Measurements from ENCODE around the gene GCNT2.
"Not testable (repeated sequence)": the region's sequence is repeated elsewhere in the genome, so short reads cannot be mapped to it uniquely, and the experiment has no call there.

Gene GCNT2

GRCh38 chr6:10559522-10560152, 38.5 kb downstream of the GCNT2 start:
- DNase-seq (ENCODE audit: low read depth, low spot score) = no peak
- Histone ChIP-seq H3K27ac (no peak overlapping the region), H3K9ac (ENCODE audit: insufficient read length) (no peak overlapping the region), H3K36me3 (ENCODE audit: insufficient read depth, low read length) (no peaks in the 10 kb centered on the region), H3K9me3 (ENCODE audit: low read depth, low read length) (no peaks in the 10 kb centered on the region), H3K4me3 (no peak overlapping the region)
- TF ChIP-seq EZH2 (IDR thresholded peaks at IDR 0.05) = no peak
- TF ChIP-seq FOXP2 (optimal IDR thresholded peaks at IDR 0.05; ENCODE audit: control extremely low read depth, extremely low read length, insufficient read depth) = no peak
- TF ChIP-seq POLR2AphosphoS5 (IDR thresholded peaks at IDR 0.05; ENCODE audit: borderline replicate concordance, low read depth, low read length) = no peak

GRCh38 chr6:10561611-10562199, 40.6 kb downstream of the GCNT2 start:
- H3K27ac ChIP-seq = no peak overlapping the region
- no peaks in the 10 kb centered on the region for H3K9me3 ChIP-seq (ENCODE audit: low read depth, low read length)
- no peak overlapping the region for H3K4me3 ChIP-seq
- no peak for DNase-seq (ENCODE audit: low read depth, low spot score)
- no peak overlapping the region for H3K9ac ChIP-seq (ENCODE audit: insufficient read length)
- TF ChIP-seq POLR2AphosphoS5 (IDR thresholded peaks at IDR 0.05; ENCODE audit: borderline replicate concordance, low read depth, low read length) = no peak
- TF ChIP-seq FOXP2 (optimal IDR thresholded peaks at IDR 0.05; ENCODE audit: control extremely low read depth, extremely low read length, insufficient read depth) = no peak
- no peaks in the 10 kb centered on the region for H3K36me3 ChIP-seq (ENCODE audit: insufficient read depth, low read length)

- TF ChIP-seq FOXP2 (optimal IDR thresholded peaks at IDR 0.05; ENCODE audit: control extremely low read depth, extremely low read length, insufficient read depth) (no peak), EZH2 (IDR thresholded peaks at IDR 0.05) (no peak), POLR2AphosphoS5 (IDR thresholded peaks at IDR 0.05; ENCODE audit: borderline replicate concordance, low read depth, low read length) (no peak)
- H3K9ac ChIP-seq (ENCODE audit: insufficient read length) = no peak overlapping the region
- H3K27ac ChIP-seq = no peak overlapping the region
- H3K9me3 ChIP-seq (ENCODE audit: low read depth, low read length) = no peaks in the 10 kb centered on the region
- H3K4me3 ChIP-seq = no peak overlapping the region
- H3K36me3 ChIP-seq (ENCODE audit: insufficient read depth, low read length) = no peaks in the 10 kb centered on the region
- no peak for DNase-seq (ENCODE audit: low read depth, low spot score)
These were observed 44.0 kb downstream of the GCNT2 start for GRCh38 chr6:10564975-10565673.

DNA sequence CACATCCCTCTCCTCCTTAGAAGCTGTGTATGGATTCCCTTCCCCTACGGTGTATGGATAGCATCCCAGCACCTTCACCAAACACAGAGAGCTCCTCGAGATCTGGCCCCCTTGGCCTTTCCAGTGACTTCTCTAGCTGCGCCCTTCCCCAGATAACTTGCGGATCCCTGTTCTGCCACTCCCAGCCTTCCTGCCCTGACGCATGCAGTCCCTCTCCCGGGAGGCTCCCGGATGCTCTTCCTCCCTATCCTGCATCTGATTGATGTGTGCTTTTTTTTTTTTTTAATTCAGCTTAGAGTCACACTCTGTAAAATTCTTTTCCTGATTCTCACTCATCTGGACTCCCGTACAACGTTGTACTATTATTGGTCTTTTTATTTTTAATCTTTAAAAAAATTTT, 44.8 kb downstream of the GCNT2 start:
- no peaks in the 10 kb centered on the region for H3K36me3 ChIP-seq (ENCODE audit: insufficient read depth, low read length)
- H3K9me3 ChIP-seq (ENCODE audit: low read depth, low read length) = no peaks in the 10 kb centered on the region
- H3K4me3 ChIP-seq = no peak overlapping the region
- TF ChIP-seq FOXP2 (optimal IDR thresholded peaks at IDR 0.05; ENCODE audit: control extremely low read depth, extremely low read length, insufficient read depth) (no peak), POLR2AphosphoS5 (IDR thresholded peaks at IDR 0.05; ENCODE audit: borderline replicate concordance, low read depth, low read length) (no peak), EZH2 (IDR thresholded peaks at IDR 0.05) (no peak)
- DNase-seq (ENCODE audit: low read depth, low spot score) = no peak
- H3K27ac ChIP-seq = no peak overlapping the region
- H3K9ac ChIP-seq (ENCODE audit: insufficient read length) = no peak overlapping the region

- Histone ChIP-seq H3K9me3 (ENCODE audit: low read depth, low read length) (no peaks in the 10 kb centered on the region), H3K27ac (no peak overlapping the region), H3K4me3 (no peak overlapping the region), H3K9ac (ENCODE audit: insufficient read length) (no peak overlapping the region), H3K36me3 (ENCODE audit: insufficient read depth, low read length) (no peaks in the 10 kb centered on the region)
- no peak for DNase-seq (ENCODE audit: low read depth, low spot score)
- no peak for TF ChIP-seq POLR2AphosphoS5 (IDR thresholded peaks at IDR 0.05; ENCODE audit: borderline replicate concordance, low read depth, low read length)
These were observed 46.3 kb downstream of the GCNT2 start for GRCh38 chr6:10567256-10568026.

DNA sequence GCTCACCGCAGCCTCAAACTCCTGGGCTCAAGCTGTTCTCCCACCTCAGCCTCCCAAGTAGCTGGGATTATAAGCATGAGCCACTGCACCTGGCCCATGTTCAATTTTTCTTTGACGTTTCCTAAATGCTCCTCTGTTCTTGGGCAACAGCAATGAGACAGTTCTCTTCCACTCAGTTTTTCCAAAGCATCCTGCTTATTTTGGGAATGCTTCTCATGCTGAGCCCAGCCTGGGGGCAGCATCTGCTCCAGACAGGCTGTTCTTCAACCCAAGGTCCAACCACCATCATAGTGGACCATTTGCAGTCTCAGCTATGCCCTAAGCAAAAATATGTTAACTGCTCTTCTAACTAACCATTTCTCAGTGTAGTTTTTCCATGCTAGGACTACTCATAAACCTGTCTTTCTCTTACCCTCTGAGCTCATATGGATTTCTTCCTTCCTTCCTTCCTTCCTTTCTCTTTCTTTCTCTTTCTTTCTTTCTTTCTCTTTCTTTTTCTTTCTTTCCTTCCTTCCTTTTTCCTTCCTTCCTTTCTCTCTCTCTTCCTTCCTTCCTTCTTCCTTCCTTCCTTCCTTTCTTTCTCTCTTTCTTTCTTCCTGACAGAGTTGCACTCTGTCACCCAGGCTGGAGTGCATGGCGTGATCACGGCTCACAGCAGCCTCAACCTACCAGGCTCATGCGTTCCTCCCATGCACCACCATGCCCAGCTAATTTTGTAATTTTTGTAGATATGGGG, 48.4 kb downstream of the GCNT2 start:
- Histone ChIP-seq H3K9ac (ENCODE audit: insufficient read length) (no peak overlapping the region), H3K27ac (no peak overlapping the region), H3K36me3 (ENCODE audit: insufficient read depth, low read length) (no peaks in the 10 kb centered on the region), H3K9me3 (ENCODE audit: low read depth, low read length) (no peaks in the 10 kb centered on the region), H3K4me3 (no peak overlapping the region)
- TF ChIP-seq FOXP2 (optimal IDR thresholded peaks at IDR 0.05; ENCODE audit: control extremely low read depth, extremely low read length, insufficient read depth) (no peak), POLR2AphosphoS5 (IDR thresholded peaks at IDR 0.05; ENCODE audit: borderline replicate concordance, low read depth, low read length) (no peak), EZH2 (IDR thresholded peaks at IDR 0.05) (no peak)
- DNase-seq (ENCODE audit: low read depth, low spot score) = no peak

GRCh38 chr6:10575519-10575918, 54.4 kb downstream of the GCNT2 start:
- DNase-seq (ENCODE audit: low read depth, low spot score); H3K36me3 ChIP-seq (ENCODE audit: insufficient read depth, low read length); H3K4me3 ChIP-seq; H3K9ac ChIP-seq (ENCODE audit: insufficient read length); H3K27ac ChIP-seq; H3K9me3 ChIP-seq (ENCODE audit: low read depth, low read length): not testable (repeated sequence)

GRCh38 chr6:10576226-10576625, 55.1 kb downstream of the GCNT2 start:
- TF ChIP-seq POLR2AphosphoS5 (IDR thresholded peaks at IDR 0.05; ENCODE audit: borderline replicate concordance, low read depth, low read length) (no peak), EZH2 (IDR thresholded peaks at IDR 0.05) (no peak), FOXP2 (optimal IDR thresholded peaks at IDR 0.05; ENCODE audit: control extremely low read depth, extremely low read length, insufficient read depth) (no peak)
- no peak overlapping the region for H3K27ac ChIP-seq

More at GRCh38 chr6:10576226-10576625, 55.1 kb downstream of the GCNT2 start:
- H3K36me3 ChIP-seq (ENCODE audit: insufficient read depth, low read length) = no peaks in the 10 kb centered on the region
- DNase-seq (ENCODE audit: low read depth, low spot score) = no peak
- no peak overlapping the region for H3K4me3 ChIP-seq
- H3K9ac ChIP-seq (ENCODE audit: insufficient read length) = no peak overlapping the region
- H3K9me3 ChIP-seq (ENCODE audit: low read depth, low read length) = no peaks in the 10 kb centered on the region
